NCI-H510A treated with DMSO at 0.1 percent for 48 hours (cell line): ENCODE results near the gene UBE2E3.
"Not testable (repeated sequence)": the region's sequence is repeated elsewhere in the genome, so short reads cannot be mapped to it uniquely, and the experiment has no call there.

ENCODE experiments used
- DNase-seq: peaks from one replicate; lab custom pipeline; 2025; lab: John Stamatoyannopoulos, UW

The UBE2E3 gene

GRCh38 chr2:181036445-181036844 is 56.0 kb downstream of the UBE2E3 start:
- no peak for DNase-seq

GRCh38 chr2:181036848-181037603 is 56.6 kb downstream of the UBE2E3 start:
- no peak for DNase-seq

- DNase-seq = no peak
Observed at GRCh38 chr2:181037922-181038321, 57.5 kb downstream of the UBE2E3 start.

- DNase-seq = no peak
Observed at GRCh38 chr2:181038796-181039195, 58.4 kb downstream of the UBE2E3 start.

- not testable (repeated sequence) for DNase-seq
Observed at GRCh38 chr2:181040839-181041238, 60.4 kb downstream of the UBE2E3 start.

- DNase-seq = no peak
Observed at GRCh38 chr2:181041661-181042060, 61.3 kb downstream of the UBE2E3 start.

GRCh38 chr2:181042706-181043105 is 62.3 kb downstream of the UBE2E3 start:
- no peak for DNase-seq

GRCh38 chr2:181046833-181047232 is 66.4 kb downstream of the UBE2E3 start:
- no peak for DNase-seq

- no peak for DNase-seq
Observed at GRCh38 chr2:181047829-181048228, 67.4 kb downstream of the UBE2E3 start.

- DNase-seq = no peak
Observed at GRCh38 chr2:181051861-181052522, 71.6 kb downstream of the UBE2E3 start.

- DNase-seq = no peak
Observed at GRCh38 chr2:181052523-181052891, 72.1 kb downstream of the UBE2E3 start.

- DNase-seq = no peak
Observed at GRCh38 chr2:181054256-181054655, 73.9 kb downstream of the UBE2E3 start.

- DNase-seq = no peak
Observed at GRCh38 chr2:181054843-181055242, 74.4 kb downstream of the UBE2E3 start.

GRCh38 chr2:181058378-181059269 is 78.2 kb downstream of the UBE2E3 start:
- DNase-seq = peak; percentile 61

GRCh38 chr2:181063696-181064095 is 83.3 kb downstream of the UBE2E3 start:
- DNase-seq = no peak

- DNase-seq = no peak
Observed at GRCh38 chr2:181065458-181065857, 85.1 kb downstream of the UBE2E3 start.

GRCh38 chr2:181066333-181066732 is 85.9 kb downstream of the UBE2E3 start:
- no peak for DNase-seq

GRCh38 chr2:181070119-181070835 is 89.9 kb downstream of the UBE2E3 start:
- DNase-seq = no peak

- no peak for DNase-seq
Observed at GRCh38 chr2:181070836-181071200, 90.4 kb downstream of the UBE2E3 start.

- no peak for DNase-seq
Observed at GRCh38 chr2:181072486-181073235, 92.3 kb downstream of the UBE2E3 start.

GRCh38 chr2:181073896-181074295 is 93.5 kb downstream of the UBE2E3 start:
- no peak for DNase-seq
